ENCODE results near the gene BNIP3. TPM values are rescaled to one million over a fixed set of nuclear protein-coding genes. Genes with fewer than 3 reads are reported as not detected.
"Not testable (repeated sequence)": the region's sequence is repeated elsewhere in the genome, so short reads cannot be mapped to it uniquely, and the experiment has no call there.

Gene BNIP3
- total RNA-seq, 2 experiments from 2014 or later, result 59.0 to 62.2 TPM

DNA sequence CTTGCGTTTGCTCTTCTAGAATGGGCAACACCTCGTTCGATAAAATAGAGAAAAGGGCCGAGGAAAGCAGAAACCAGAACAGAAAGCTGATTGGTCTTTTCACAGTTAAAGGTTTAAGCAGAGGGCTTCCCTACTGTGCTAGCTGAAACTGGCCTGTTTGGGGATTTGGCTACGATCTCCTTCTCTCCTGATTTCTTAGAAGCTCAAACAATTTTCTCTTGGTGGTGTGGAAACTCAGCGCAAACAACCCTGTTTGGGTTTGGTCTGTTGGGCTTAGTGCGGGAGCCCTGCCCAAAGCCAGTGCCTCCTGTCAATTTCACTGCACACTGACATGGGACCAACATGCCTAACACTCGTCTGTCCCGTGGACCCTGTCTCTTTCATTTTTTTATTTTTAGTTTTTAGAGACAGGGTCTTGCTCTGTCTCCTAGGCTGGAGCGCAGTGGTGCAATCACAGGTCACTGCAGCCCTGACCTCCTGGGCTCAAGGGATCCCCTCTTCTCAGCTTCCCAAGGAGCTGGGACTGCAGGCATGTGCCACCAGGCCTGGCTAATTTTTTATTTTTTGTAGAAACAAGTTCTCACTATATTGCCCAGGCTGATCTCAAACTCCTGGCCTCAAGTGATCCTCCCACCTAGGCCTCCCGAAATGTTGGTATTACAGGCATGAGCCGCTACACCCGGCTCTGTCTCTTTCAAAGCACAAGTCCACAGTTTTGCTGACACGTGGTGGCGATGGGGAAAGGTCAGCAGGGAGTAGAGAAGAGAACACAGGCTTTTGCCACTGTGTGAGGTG is 16.5 kb upstream of the BNIP3 start:
- CTCF ChIA-PET, result interaction anchor here (0.9 to 1.5 kb wide), 3 partner anchors 23 to 112 kb away, joined by 3 to 4 read pairs (median 3); no protein-coding TSS in a partner anchor
- no peaks in the 10 kb centered on the region for H3K27me3 Mint-ChIP-seq

GRCh38 chr10:131997366-131998049 is 15.8 kb upstream of the BNIP3 start:
- no peak overlapping the region for H3K27ac Mint-ChIP-seq
- no peaks in the 10 kb centered on the region for H3K36me3 Mint-ChIP-seq (ENCODE audit: low read depth)
- no peaks in the 10 kb centered on the region for H3K9me3 Mint-ChIP-seq
- H3K4me3 Mint-ChIP-seq, result no peak overlapping the region
- H3K4me1 Mint-ChIP-seq, result peaks cover 3% of the 10 kb centered on the region
- POLR2A ChIA-PET, result interaction anchor here (0.6 kb wide), 1 partner anchor 61 kb away, joined by 3 read pairs; no protein-coding TSS in a partner anchor
- no peaks in the 10 kb centered on the region for H3K27me3 Mint-ChIP-seq
- CTCF ChIA-PET, result interaction anchor here (0.9 to 1.3 kb wide), 2 partner anchors 25 to 112 kb away, joined by 3 read pairs; no protein-coding TSS in a partner anchor
- no peak for DNase-seq

More for the DNA sequence above, 16.5 kb upstream of the BNIP3 start:
- Mint-ChIP-seq H3K9me3 (no peaks in the 10 kb centered on the region), H3K27ac (no peak overlapping the region), H3K4me3 (no peak overlapping the region), H3K36me3 (ENCODE audit: low read depth) (no peaks in the 10 kb centered on the region), H3K4me1 (peaks cover 3% of the 10 kb centered on the region)
- POLR2A ChIA-PET, result interaction anchor here (0.6 kb wide), 1 partner anchor 60 kb away, joined by 3 read pairs; no protein-coding TSS in a partner anchor
- DNase-seq, result no peak

- ChIA-PET POLR2A (no interaction called here), CTCF (interaction anchor here (0.9 kb wide), 1 partner anchor 111 kb away, joined by 4 read pairs; no protein-coding TSS in a partner anchor)
- Mint-ChIP-seq H3K27ac (no peak overlapping the region), H3K27me3 (peaks cover 3% of the 10 kb centered on the region), H3K4me1 (peaks cover 3% of the 10 kb centered on the region), H3K9me3 (no peaks in the 10 kb centered on the region), H3K4me3 (no peak overlapping the region), H3K36me3 (ENCODE audit: low read depth) (no peaks in the 10 kb centered on the region)
- no peak for DNase-seq
Measured at GRCh38 chr10:131996466-131997365, 15.0 kb upstream of the BNIP3 start.

DNA sequence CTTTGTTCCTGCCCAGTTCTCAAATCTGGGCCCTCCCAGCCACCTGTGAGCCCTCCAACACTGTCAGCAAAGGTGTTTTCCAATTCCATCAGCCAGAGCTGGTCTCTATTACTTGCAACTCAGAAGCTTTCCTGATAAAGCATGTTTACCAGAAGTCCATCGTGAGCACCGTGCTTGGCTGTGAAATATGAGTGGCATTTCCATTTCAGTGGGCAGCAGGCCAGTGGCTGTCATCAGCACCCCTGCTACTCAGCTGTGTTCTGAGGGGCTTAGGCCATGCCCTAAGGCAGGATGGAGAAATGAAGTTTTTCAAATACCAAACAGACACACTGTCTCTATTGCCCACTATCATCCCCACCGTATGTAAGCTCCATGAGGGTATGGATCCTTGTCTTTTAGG is 12.7 kb upstream of the BNIP3 start:
- no peak for DNase-seq
- Mint-ChIP-seq H3K36me3 (ENCODE audit: low read depth) (no peaks in the 10 kb centered on the region), H3K27ac (no peak overlapping the region), H3K9me3 (no peaks in the 10 kb centered on the region), H3K27me3 (peaks cover 3% of the 10 kb centered on the region), H3K4me1 (no peaks in the 10 kb centered on the region), H3K4me3 (no peak overlapping the region)
- ChIA-PET CTCF (no interaction called here), POLR2A (no interaction called here)

- Mint-ChIP-seq H3K4me3 (no peak overlapping the region), H3K36me3 (ENCODE audit: low read depth) (no peaks in the 10 kb centered on the region), H3K4me1 (no peaks in the 10 kb centered on the region), H3K27me3 (peaks cover 4% of the 10 kb centered on the region), H3K9me3 (no peaks in the 10 kb centered on the region), H3K27ac (no peak overlapping the region)
- DNase-seq, result no peak
- POLR2A ChIA-PET, result no interaction called here
- CTCF ChIA-PET, result no interaction called here
Measured at GRCh38 chr10:131993275-131993674, 11.6 kb upstream of the BNIP3 start.

DNA sequence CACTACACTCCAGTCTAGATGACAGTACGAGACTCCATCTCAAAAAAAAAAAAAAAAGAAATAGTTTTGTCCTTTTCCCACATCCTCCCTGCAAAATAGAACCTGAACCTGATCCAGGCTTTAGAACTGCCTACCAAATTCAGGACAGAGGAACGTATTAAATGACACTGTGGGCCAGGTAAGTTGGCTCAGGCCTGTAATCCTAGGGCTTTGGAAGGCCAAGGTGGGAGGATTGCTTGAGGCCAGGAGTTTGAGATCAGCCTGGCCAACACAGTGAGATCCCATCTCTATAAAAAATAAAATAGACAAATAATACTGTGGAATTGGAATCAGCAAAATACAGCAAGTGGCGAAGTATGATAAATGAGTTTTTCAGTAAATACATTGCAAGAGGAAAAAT is 10.0 kb upstream of the BNIP3 start:
- Mint-ChIP-seq H3K9me3 (no peaks in the 10 kb centered on the region), H3K27ac (no peak overlapping the region)

DNA sequence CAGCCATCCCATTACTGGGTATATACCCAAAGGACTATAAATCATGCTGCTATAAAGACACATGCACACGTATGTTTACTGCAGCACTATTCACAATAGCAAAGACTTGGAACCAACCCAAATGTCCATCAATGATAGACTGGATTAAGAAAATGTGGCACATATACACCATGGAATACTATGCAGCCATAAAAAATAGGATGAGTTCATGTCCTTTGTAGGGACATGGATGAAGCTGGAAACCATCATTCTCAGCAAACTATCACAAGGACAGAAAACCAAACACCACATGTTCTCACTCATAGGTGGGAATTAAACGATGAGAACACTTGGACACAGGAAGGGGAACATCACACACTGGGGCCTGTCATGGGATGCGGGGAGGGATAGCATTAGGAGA is 6.1 kb upstream of the BNIP3 start:
- H3K27ac Mint-ChIP-seq; H3K36me3 Mint-ChIP-seq (ENCODE audit: low read depth); CTCF ChIA-PET; DNase-seq; H3K9me3 Mint-ChIP-seq; H3K4me1 Mint-ChIP-seq; H3K4me3 Mint-ChIP-seq; POLR2A ChIA-PET: not testable (repeated sequence)
- peaks cover 13% of the 10 kb centered on the region for H3K27me3 Mint-ChIP-seq

More for the DNA sequence above, 10.0 kb upstream of the BNIP3 start:
- no peak for DNase-seq
- H3K27me3 Mint-ChIP-seq, result peaks cover 9% of the 10 kb centered on the region
- CTCF ChIA-PET, result no interaction called here
- no peak overlapping the region for H3K4me3 Mint-ChIP-seq
- H3K36me3 Mint-ChIP-seq (ENCODE audit: low read depth), result peaks cover 2% of the 10 kb centered on the region
- no peaks in the 10 kb centered on the region for H3K4me1 Mint-ChIP-seq
- POLR2A ChIA-PET, result no interaction called here

DNA sequence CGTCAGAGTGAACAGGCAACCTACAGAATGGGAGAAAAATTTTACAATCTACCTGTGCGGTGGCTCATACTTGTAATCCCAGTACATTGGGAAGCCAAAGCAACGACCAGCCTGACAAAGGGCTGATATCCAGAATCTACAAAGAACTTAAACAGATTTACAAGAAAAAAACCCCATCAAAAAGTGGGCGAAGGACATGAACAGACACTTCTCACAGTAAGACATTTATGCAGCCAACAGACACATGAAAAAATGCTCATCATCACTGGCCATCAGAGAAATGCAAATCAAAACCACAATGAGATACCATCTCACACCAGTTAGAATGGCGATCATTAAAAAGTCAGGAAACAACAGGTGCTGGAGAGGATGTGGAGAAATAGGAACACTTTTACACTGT is 5.6 kb upstream of the BNIP3 start:
- H3K9me3 Mint-ChIP-seq; H3K4me3 Mint-ChIP-seq; CTCF ChIA-PET; H3K27ac Mint-ChIP-seq; H3K36me3 Mint-ChIP-seq (ENCODE audit: low read depth); DNase-seq; POLR2A ChIA-PET; H3K4me1 Mint-ChIP-seq: not testable (repeated sequence)
- H3K27me3 Mint-ChIP-seq, result peaks cover 12% of the 10 kb centered on the region

DNA sequence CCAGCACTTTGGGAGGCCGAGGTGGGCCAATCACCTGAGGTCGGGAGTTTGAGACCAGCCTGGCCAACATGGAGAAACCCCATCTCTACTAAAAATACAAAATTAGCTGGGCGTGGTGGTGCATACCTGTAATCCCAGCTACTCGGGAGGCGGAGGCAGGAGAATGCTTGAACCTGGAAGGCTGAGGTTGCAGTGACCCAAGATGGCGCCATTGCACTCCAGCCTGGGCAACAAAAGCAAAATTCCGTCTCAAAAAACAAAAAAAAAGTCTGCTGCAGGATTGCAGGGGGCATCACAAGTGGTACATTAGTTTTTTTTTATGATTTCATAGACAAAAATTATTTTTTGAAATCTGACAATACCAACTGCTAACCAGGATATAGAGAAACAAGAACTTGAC is 5.1 kb upstream of the BNIP3 start:
- H3K36me3 Mint-ChIP-seq (ENCODE audit: low read depth); DNase-seq; H3K27ac Mint-ChIP-seq; H3K9me3 Mint-ChIP-seq; H3K4me3 Mint-ChIP-seq; H3K4me1 Mint-ChIP-seq; CTCF ChIA-PET; POLR2A ChIA-PET: not testable (repeated sequence)
- H3K27me3 Mint-ChIP-seq, result peaks cover 10% of the 10 kb centered on the region

DNA sequence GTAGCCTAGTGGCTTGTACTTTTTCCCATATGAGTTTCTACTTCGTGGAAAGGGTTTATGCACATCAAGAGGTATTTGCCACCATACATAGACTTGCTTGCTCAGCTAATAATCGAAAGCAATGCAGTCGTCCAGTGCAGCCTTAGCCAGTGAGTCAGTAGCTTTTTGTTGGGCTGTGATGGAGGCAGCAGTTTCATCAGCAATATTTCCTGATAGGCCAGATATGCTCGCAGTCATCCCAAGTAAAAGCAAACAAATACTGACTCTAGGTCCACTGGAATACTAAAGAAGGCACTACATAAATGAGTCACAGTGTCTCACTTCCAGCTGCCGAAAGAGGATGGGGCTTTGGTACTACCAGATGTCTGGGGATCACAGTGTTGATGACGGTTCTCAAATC is 2.1 kb upstream of the BNIP3 start:
- POLR2A ChIA-PET, result interaction anchor here (0.8 kb wide), 1 partner anchor 38 kb away, joined by 3 read pairs; no protein-coding TSS in a partner anchor
- H3K4me1 Mint-ChIP-seq, result peaks cover 25% of the 10 kb centered on the region
- no peak for DNase-seq
- peak overlapping the region; percentile 69 for H3K4me3 Mint-ChIP-seq
- H3K9me3 Mint-ChIP-seq, result no peaks in the 10 kb centered on the region
- no peak overlapping the region for H3K27ac Mint-ChIP-seq
- CTCF ChIA-PET, result interaction anchor here (0.5 to 1.3 kb wide), 2 partner anchors 9 to 80 kb away, joined by 5 read pairs; no protein-coding TSS in a partner anchor
- peaks cover 9% of the 10 kb centered on the region for H3K27me3 Mint-ChIP-seq
- H3K36me3 Mint-ChIP-seq (ENCODE audit: low read depth), result peaks cover 16% of the 10 kb centered on the region

DNA sequence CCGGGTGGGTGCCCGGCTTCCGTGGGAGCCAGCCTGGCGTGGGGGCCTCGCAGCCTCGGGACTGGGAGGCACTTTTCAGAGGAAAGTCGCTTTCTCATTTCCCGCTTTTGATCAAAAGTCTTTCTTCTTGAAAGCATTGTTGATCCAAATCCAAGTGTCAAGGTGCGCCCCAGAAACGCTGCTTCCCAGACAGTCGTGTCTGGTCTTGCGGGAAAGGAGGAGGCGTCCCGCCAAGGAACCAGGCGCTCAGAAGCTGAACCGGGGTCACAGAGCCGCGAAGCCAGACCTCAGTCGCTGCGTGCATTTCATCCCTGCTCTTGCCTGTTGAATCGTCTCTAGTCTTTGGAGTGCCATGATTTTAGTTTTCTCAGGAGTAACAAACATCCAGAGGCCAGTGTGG is 1.1 kb upstream of the BNIP3 start:
- POLR2A ChIA-PET, result no interaction called here
- Mint-ChIP-seq H3K4me1 (peaks cover 33% of the 10 kb centered on the region), H3K9me3 (no peaks in the 10 kb centered on the region), H3K27ac (no peak overlapping the region), H3K4me3 (peak overlapping the region; percentile 69), H3K27me3 (peaks cover 7% of the 10 kb centered on the region), H3K36me3 (ENCODE audit: low read depth) (peaks cover 21% of the 10 kb centered on the region)
- no peak for DNase-seq
- CTCF ChIA-PET, result no interaction called here

DNA sequence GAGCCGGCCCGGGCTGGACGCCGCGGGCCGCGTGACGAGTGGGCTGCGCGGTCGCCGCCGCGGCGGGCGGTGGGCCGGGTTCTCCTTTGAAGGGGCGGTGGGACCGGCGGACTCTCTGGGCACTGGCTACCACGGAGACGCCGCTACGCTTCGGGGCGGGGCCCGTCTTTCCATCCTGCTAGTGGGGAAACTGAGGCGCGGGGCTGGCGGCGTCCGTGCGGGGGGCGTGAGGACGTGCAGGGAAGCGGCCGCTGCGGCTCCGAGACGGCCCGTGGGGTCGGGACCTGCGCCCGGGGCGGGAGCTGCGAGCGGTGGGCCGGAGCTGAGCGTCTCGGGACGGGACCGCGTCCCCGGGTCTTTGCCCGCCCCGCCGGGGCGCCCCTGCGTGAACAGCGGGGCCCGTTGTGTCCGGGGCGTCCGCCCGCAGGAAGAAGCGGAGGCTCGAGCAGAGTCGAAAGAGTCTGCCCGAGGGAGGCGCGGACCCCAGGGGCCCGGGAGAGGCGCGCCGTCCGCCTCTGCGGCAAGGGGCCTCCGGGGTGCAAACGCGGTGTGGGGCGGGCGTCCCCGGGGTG is 548 bp upstream of the BNIP3 start:
- ChIA-PET POLR2A (no interaction called here), CTCF (no interaction called here)
- Mint-ChIP-seq H3K27me3 (peaks cover 6% of the 10 kb centered on the region), H3K4me1 (peaks cover 39% of the 10 kb centered on the region), H3K9me3 (no peaks in the 10 kb centered on the region), H3K4me3 (peak overlapping the region; percentile 68), H3K36me3 (ENCODE audit: low read depth) (peaks cover 24% of the 10 kb centered on the region), H3K27ac (no peak overlapping the region)
- no peak for DNase-seq
